NCI-H748 (cell line): ENCODE data around the gene H19.

Experiments
- DNase-seq: peaks from one replicate; lab custom pipeline; 2025; ENCODE audit not compliant: unreplicated experiment; lab: John Stamatoyannopoulos, UW

Gene H19

DNA sequence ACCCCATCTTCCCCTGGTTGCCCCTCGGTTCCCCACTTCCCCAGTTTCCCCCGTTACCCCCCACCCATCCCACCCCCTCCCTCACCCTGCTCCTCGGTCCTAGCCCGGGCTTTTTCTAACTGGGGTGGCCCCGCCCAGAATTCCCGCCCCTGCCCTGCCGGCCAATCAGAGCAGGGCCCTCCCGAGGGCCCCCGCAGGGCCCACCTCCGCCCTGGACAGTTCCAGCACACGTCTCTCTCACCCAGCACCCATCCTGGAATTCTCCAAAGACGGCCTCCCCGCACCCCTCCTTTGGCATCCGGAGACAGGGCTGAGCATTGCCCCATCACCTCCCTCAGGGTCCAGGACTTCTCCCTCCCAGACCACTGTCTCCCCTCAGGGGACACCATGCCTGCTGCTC lies at the start of gene H19:
Gene H19 (minus strand): TSS at position 88 of the 400 bp plus-strand sequence.
- DNase-seq: no peak

- no peak for DNase-seq
These were observed 44.3 kb upstream of the H19 start for GRCh38 chr11:2041963-2042362.

- no peak for DNase-seq
These were observed 43.5 kb upstream of the H19 start for GRCh38 chr11:2041153-2041552.

DNA sequence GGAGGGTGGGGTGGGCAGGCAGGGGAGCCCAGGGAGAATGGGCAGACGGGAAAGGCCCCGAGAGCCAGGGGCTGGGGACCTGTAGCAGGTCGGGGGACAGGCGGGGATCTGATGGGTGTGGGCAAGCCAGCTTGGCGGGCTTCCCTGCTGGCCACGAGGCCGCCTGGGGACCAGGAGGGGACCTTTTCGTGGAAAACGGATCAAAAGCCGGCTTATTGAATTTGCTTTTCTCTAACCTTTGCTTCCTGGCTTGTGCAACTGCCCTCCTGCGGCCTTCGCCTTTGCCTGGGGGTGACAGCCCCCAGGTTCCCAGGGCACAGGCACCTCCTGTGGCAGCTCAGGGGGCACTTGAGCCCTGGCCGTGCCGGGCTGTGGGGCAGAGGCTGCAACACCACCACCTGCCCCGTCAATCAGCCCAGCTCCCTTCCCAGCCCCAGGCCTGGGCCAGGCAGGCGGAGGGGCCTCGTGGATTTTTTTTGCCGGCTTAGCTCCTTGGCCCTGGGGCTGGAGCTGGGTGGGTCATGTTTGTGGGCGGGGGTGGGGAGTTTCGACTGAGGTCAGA lies 41.6 kb upstream of the H19 start:
- DNase-seq: no peak

GRCh38 chr11:2036863-2037486 lies 39.3 kb upstream of the H19 start:
- no peak for DNase-seq

DNA sequence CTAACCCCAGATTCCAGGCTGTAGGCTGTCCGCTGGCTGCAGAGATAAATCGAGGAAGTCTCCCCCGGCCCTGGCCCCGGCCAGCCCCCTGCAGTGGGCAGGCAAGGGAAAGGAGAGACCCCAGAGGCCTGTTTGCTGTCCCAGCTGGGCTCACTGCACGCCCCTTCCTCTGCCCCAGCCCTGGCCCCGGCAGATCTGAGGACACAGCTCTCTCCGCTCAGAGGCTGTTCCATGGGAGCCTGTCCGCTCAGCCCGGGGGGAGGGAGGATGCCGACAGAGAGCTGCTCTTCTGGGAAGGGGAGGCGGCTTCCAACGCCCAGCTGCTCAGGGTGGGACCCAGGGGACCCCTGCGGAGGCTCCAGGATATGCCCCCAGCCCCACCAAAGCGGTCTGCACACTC lies 37.7 kb upstream of the H19 start:
- DNase-seq: no peak

- DNase-seq: no peak
These were observed 33.4 kb upstream of the H19 start for GRCh38 chr11:2031058-2031457.

GRCh38 chr11:2027708-2028107 lies 30.1 kb upstream of the H19 start:
- no peak for DNase-seq

DNA sequence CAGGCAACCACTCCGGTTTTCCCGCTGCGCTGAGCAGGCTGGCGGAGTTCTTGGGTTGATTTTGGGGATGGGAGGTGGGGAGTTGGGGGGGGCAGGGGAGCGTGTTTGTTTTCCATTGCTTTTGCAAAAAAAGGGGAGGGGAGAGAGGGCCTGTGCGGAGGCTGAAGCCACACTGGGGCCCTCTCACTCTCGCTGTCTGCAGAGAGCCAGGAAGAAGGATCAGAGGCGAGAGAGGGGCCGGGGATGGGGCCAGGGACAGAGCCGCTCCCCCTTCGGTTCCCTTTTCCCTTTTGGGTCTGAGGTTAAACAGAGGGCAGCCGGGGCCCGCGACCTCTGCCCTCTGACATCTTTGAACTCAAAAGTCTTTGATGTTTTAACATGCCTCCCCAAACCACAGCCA lies 17.4 kb upstream of the H19 start:
- no peak for DNase-seq

GRCh38 chr11:2012440-2012839 lies 14.8 kb upstream of the H19 start:
- no peak for DNase-seq

- DNase-seq: no peak
These were observed 6.8 kb upstream of the H19 start for GRCh38 chr11:2004466-2004865.

DNA sequence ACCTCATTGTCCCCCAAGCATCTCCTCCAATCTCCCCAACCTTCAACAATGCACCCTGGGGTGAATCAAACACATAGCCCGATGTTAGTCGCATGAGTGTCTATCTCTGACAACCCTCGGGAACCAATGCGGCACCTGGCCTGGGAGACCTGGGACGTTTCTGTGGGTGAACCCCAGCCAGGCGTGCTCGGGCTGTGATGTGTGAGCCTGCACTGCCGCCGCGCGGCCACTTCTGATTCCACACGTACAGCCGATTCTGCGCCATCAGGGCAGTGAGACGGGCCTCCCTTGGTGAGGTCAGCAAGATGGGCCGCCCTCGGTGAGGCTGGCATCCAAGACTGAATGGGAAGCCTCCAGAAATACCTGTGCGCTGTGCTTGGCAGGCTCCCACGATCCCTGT lies 5.2 kb upstream of the H19 start:
- no peak for DNase-seq

- no peak for DNase-seq
These were observed 4.6 kb upstream of the H19 start for GRCh38 chr11:2002042-2002776.

DNA sequence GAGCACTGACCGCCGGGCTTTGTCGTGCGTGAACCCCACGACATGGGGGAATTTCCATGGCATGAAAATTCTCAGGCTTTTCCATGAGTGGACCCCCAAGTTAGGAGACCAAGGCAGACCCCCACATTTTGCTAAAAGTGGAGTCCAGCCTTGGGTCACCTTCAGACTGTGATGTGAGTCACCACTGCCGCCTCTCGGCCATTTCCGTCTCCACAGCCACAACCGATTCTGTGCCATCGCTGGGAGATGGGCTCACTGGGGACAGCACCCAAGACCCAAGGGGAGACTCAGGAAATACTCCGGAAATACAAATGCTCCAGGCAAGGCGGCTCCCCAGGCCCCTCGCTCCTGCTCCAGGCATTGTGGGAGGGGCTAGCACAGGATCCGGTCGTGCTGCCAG lies 1.2 kb upstream of the H19 start:
- no peak for DNase-seq

- DNase-seq: no peak
These were observed 648 bp upstream of the H19 start for GRCh38 chr11:1998290-1998689.

GRCh38 chr11:1994121-1994520 lies 3.5 kb downstream of the H19 start:
- no peak for DNase-seq

GRCh38 chr11:1992111-1992510 lies 5.5 kb downstream of the H19 start:
- DNase-seq: no peak

- DNase-seq: no peak
These were observed 6.6 kb downstream of the H19 start for GRCh38 chr11:1990872-1991578.

GRCh38 chr11:1989953-1990352 lies 7.7 kb downstream of the H19 start:
- DNase-seq: no peak

DNA sequence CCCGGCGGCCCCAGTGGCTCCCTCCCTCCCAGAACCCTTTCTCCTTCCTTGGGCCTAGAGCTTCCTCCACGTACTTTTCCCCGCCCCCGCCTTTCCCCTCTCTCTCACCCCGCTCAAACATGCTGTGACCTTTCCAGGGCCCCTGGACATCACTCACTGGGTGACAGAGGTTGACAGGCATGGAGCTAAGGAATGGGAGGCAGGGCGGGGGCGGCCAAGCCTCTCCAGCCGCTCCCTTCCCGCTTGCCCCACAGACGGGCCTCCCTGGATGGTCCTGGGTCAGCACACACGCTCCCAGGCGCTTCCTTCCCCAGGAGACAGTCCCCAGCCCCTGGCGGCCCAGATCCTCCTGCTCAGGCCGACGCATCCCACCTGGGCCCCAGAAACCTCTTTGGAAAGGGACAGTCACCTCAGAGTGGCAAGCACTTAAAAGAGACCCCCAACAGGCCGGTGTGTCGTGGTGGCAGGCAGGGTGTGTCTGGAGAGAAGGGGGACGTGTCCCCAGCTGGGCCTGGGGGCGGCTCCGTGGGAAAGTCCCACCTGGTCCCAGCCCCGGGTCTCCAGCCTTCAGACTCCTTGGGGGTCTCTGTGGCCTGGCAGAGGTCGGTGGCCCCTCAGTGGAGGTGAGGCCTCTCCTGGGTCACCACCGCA lies 8.8 kb downstream of the H19 start:
- no peak for DNase-seq

DNA sequence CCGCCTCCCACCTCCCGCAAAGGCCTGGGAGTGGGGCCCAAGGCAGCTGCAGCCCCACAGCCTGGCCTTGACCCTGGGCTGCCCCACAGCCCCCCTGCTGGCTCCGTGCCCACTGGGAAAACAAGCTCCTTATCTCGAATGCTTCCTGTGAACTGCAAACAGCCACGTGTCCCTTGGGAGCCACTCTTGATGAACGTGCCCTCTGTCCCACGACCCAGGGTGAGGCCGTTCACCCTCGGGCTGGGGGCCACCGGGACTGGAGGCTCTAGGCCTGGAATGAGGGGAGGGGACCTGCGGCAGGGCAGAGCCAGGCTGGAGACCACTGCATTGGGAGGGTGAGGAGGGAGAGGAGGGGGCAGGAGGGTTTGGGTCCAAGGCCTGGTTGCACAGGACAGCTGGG lies 9.5 kb downstream of the H19 start:
- no peak for DNase-seq

GRCh38 chr11:1987024-1987423 lies 10.6 kb downstream of the H19 start:
- no peak for DNase-seq
